Skin epidermis (tissue), 12 donors: ENCODE measurements around the gene RIBC1.

Experiments
- H3K27ac ChIP-seq, 21 experiments: fragments of 200-600 bp; sonication (generic) in 11 of 21; one replicate each; pipeline ENCODE4 v1.5.0; 2020; ENCODE audit warnings: mild to moderate bottlenecking in 3 of 21, inconsistent platforms in 2 of 21, moderate library complexity in 2 of 21
- H3K4me3 ChIP-seq, 7 experiments: fragments of 200-600 bp; sonication (generic) in 2 of 7; one replicate each; pipeline ENCODE4 v1.5.0; 2020; ENCODE audit warnings: inconsistent platforms in 2 of 7, mild to moderate bottlenecking in 2 of 7, moderate library complexity in 1 of 7

RIBC1 gene

DNA sequence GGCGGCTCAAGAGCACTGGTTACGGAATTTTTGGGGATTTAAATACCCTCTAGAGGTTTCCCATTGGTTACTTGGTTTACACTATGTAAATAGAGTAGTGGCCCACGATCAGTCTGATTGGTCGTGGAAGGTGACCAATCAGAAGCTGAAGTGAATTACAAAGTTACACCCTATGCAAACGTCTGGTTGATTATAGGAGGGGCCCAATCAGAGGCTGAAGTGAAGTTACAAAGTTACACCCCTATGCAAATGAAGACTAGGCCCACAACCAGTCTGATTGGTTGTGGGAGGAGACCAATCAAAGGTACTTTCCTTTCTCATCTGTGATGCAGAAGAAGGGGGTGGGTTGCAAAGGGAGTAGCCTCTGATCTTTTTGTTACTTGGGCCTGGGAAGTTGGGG, 56.6 kb downstream of the RIBC1 start:
- H3K27ac ChIP-seq: no peak overlapping the region
- no peak overlapping the region for H3K4me3 ChIP-seq
